Trophoblast cell (in vitro differentiated cells and primary cell): ENCODE measurements around the gene LRRC37A3. TPM values are rescaled to one million over a fixed set of nuclear protein-coding genes. Genes with fewer than 3 reads are reported as not detected.
A peak's percentile ranks its signal among the peaks of the same experiment; 100 is the strongest.
"Not testable (repeated sequence)": the region's sequence is repeated elsewhere in the genome, so short reads cannot be mapped to it uniquely, and the experiment has no call there.

Experiments used
- DNase-seq, 2 donors: peaks; one replicate each; pipeline ENCODE4 v3.0.0-alpha.2; 2016
- H2AFZ ChIP-seq: 2 replicates; pipeline ENCODE4 v1.6.1; 2013; ENCODE audit warnings: low read length, moderate library complexity, mild to moderate bottlenecking; ENCODE audit not compliant: insufficient read depth, poor library complexity
- H2AK5ac ChIP-seq: 2 replicates; pipeline ENCODE4 v1.6.1; 2013; ENCODE audit warnings: mild to moderate bottlenecking, low read length
- H2BK120ac ChIP-seq: 2 replicates; pipeline ENCODE4 v1.6.1; 2013; ENCODE audit warnings: low read length, mild to moderate bottlenecking, moderate library complexity; ENCODE audit not compliant: insufficient read depth, poor library complexity
- H2BK12ac ChIP-seq: 2 replicates; pipeline ENCODE4 v1.6.1; 2013; ENCODE audit warnings: mild to moderate bottlenecking, low read length, moderate library complexity
- H2BK5ac ChIP-seq: 2 replicates; pipeline ENCODE4 v1.6.1; 2013; ENCODE audit warnings: low read length, low read depth, moderate library complexity, mild to moderate bottlenecking; ENCODE audit not compliant: poor library complexity
- H3K14ac ChIP-seq: 2 replicates; pipeline ENCODE4 v1.6.1; 2013; ENCODE audit warnings: mild to moderate bottlenecking, low read length
- H3K18ac ChIP-seq: 2 replicates; pipeline ENCODE4 v1.6.1; 2013; ENCODE audit warnings: mild to moderate bottlenecking, low read length
- H3K23ac ChIP-seq: 2 replicates; pipeline ENCODE4 v1.6.1; 2013; ENCODE audit warnings: low read length
- H3K27ac ChIP-seq: 2 replicates; pipeline ENCODE4 v1.5.1; 2013; ENCODE audit warnings: low read depth, mild to moderate bottlenecking, inconsistent platforms, low read length, moderate library complexity
- H3K27me3 ChIP-seq: 2 replicates; pipeline ENCODE4 v1.6.1; 2013; ENCODE audit warnings: inconsistent platforms, mild to moderate bottlenecking, low read length, moderate library complexity; ENCODE audit not compliant: insufficient read depth
- H3K36me3 ChIP-seq, 2 experiments: 1 replicate in 1 of 2; 2 replicates in 1 of 2; pipeline ENCODE4 v1.6.1; 2013; ENCODE audit warnings: low read length in 2 of 2, mild to moderate bottlenecking in 2 of 2, moderate library complexity in 1 of 2; ENCODE audit not compliant: insufficient read depth in 2 of 2, control insufficient read depth in 1 of 2
- H3K4ac ChIP-seq: 2 replicates; pipeline ENCODE4 v1.6.1; 2013; ENCODE audit warnings: low read depth, mild to moderate bottlenecking, low read length, moderate library complexity
- H3K4me1 ChIP-seq, 2 experiments: 1 replicate in 1 of 2; 2 replicates in 1 of 2; pipeline ENCODE4 v1.6.1; 2013; ENCODE audit warnings: low read length in 2 of 2, mild to moderate bottlenecking in 2 of 2, moderate library complexity in 1 of 2; ENCODE audit not compliant: insufficient read depth in 2 of 2, control insufficient read depth in 1 of 2
- H3K4me2 ChIP-seq: 2 replicates; pipeline ENCODE4 v1.6.1; 2013; ENCODE audit warnings: inconsistent platforms, mild to moderate bottlenecking, low read length, moderate library complexity
- H3K4me3 ChIP-seq: 2 replicates; pipeline ENCODE4 v1.5.1; 2013; ENCODE audit warnings: mild to moderate bottlenecking, low read depth, low read length, inconsistent platforms
- H3K79me1 ChIP-seq: one replicate; pipeline ENCODE4 v1.6.1; 2013; ENCODE audit warnings: low read length
- H3K79me2 ChIP-seq: 2 replicates; pipeline ENCODE4 v1.6.1; 2013; ENCODE audit warnings: low read length, mild to moderate bottlenecking; ENCODE audit not compliant: control insufficient read depth, insufficient read depth, poor library complexity
- H3K9ac ChIP-seq: 2 replicates; pipeline ENCODE4 v1.6.1; 2013; ENCODE audit warnings: mild to moderate bottlenecking, low read length
- H3K9me3 ChIP-seq: 2 replicates; pipeline ENCODE4 v1.6.1; 2013; ENCODE audit warnings: low read depth, mild to moderate bottlenecking, control low read depth, inconsistent platforms, low read length; ENCODE audit not compliant: insufficient read depth
- H4K12ac ChIP-seq: 2 replicates; pipeline ENCODE4 v1.6.1; 2013; ENCODE audit warnings: low read depth, mild to moderate bottlenecking, low read length, moderate library complexity
- H4K8ac ChIP-seq: 2 replicates; pipeline ENCODE4 v1.6.1; 2013; ENCODE audit warnings: low read depth, mild to moderate bottlenecking, low read length, moderate library complexity
- H4K91ac ChIP-seq: one replicate; pipeline ENCODE4 v1.6.1; 2013; ENCODE audit warnings: low read depth, mild to moderate bottlenecking, low read length, moderate library complexity
- WGBS: extraction: QIAGEN DNeasy Blood & Tissue Kit; methylation state at CpG from one replicate; pipeline ENCODE4 v1.1.7; 2013; ENCODE audit warnings: missing lambda C conversion rate; ENCODE audit not compliant: insufficient read length, insufficient coverage; ENCODE audit errors: extremely low coverage; 5-methylcytosine and 5-hydroxymethylcytosine counted together
- polyA plus RNA-seq: library from polyadenylated mRNA; stranded (reverse); fragments of 200-250 nt; gene quantifications from 2 replicates; pipeline ENCODE4 v1.2.3, GENCODE V29; 2013

LRRC37A3 gene
- 5.6 and 6.7 TPM in 2 replicates for polyA plus RNA-seq

DNA sequence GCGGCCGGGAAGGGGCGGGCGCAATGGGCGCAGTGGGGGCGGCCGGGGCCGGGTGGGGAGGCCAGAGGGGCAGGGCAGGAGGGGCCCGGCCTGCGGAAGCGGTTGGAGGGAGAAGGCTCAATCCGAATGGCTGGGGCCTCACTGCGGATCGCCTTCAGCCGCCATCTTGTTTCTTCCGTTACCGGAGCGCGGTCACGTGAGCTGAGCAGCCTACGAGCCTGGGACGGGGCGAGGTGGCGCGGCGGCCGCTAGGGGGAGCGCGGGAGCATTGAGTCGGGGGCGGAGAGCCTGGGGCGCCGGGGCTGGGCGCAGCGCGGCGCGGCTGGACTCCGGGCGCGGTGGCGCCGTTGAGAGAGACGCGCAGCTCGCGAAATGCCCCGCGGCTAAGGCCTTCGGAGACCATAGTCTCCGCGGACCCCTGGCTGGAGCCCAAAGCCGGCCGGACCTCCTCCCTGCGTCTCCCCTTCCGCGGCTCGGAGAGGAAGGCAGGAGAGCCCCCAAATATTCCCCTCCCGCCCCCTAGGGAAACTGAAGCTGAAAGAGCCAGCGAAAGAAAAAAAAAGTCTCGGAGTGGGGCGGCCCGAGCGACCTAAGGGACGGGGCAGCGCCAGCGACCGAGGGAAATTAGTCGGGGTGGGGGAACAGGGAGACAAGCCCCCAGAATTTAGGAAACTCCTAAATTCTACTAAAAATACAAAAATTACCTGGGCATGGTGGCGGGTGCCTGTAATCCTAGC is at the start of gene LRRC37A3:
Gene LRRC37A3, minus strand, starts transcription at position 190 of the 737 bp plus-strand sequence. CDS start 22,221 bp downstream, outside the sequence.
- not testable (repeated sequence) for H3K27me3 ChIP-seq, H3K79me2 ChIP-seq, H3K36me3 ChIP-seq, H3K79me1 ChIP-seq, H2AK5ac ChIP-seq, H3K9me3 ChIP-seq, H3K4me1 ChIP-seq, H3K23ac ChIP-seq
- Histone ChIP-seq H3K18ac (peak within 1 kb of the TSS; percentile 93), H2AFZ (peak within 1 kb of the TSS; percentile 89), H4K91ac (peak within 1 kb of the TSS; percentile 94), H3K9ac (peak within 1 kb of the TSS; percentile 80), H3K27ac (peak within 1 kb of the TSS; percentile 92), H4K8ac (peak within 1 kb of the TSS; percentile 97), H4K12ac (peak within 1 kb of the TSS; percentile 91), H3K4me3 (peak within 1 kb of the TSS; percentile 78), H2BK5ac (peak within 1 kb of the TSS; percentile 90), H3K4me2 (peak within 1 kb of the TSS; percentile 87), H2BK120ac (peak within 1 kb of the TSS; percentile 80), H2BK12ac (peak within 1 kb of the TSS; percentile 71), H3K14ac (peak within 1 kb of the TSS; percentile 79), H3K4ac (peak within 1 kb of the TSS; percentile 95)
- DNase-seq: peak; percentile 94 to 95
- WGBS: no CpG with 5 or more reads among the region's 70 CpGs

DNA sequence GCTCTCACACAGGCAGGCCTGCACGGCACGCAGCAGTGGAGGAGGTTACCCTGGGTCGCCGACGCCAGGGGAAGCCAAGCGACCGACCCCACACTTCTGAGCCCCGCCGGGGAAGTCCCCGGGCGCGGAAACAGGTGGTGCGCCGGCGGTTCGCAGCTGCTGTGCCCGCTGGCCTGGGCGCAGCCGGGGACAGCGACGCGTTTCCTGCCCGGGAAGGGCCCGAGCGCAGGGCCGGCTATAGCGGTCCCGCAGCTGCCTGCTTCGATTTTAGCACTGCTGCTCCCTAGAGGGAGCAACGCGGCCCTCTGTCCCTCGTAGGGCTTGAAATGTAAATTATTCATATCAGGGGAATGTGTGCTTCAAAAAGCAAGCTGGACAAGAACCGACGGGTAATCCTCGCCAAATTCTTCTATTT is 46.6 kb upstream of the LRRC37A3 start:
- not testable (repeated sequence) for H3K23ac ChIP-seq, H3K27me3 ChIP-seq, H3K14ac ChIP-seq, H3K9me3 ChIP-seq, H2BK5ac ChIP-seq, H4K12ac ChIP-seq, H3K18ac ChIP-seq, H3K79me1 ChIP-seq, H3K4me1 ChIP-seq, H2BK12ac ChIP-seq, H4K91ac ChIP-seq, H2AK5ac ChIP-seq, H2BK120ac ChIP-seq, H3K36me3 ChIP-seq, H3K9ac ChIP-seq, H2AFZ ChIP-seq, H3K4ac ChIP-seq, H3K27ac ChIP-seq, H3K79me2 ChIP-seq
- peak overlapping the region; percentile 68 for H4K8ac ChIP-seq
- peak overlapping the region; percentile 51 for H3K4me3 ChIP-seq
- no CpG with 5 or more reads among the region's 35 CpGs for WGBS
- DNase-seq: peak; percentile 63 to 72
- peak overlapping the region; percentile 49 for H3K4me2 ChIP-seq

DNA sequence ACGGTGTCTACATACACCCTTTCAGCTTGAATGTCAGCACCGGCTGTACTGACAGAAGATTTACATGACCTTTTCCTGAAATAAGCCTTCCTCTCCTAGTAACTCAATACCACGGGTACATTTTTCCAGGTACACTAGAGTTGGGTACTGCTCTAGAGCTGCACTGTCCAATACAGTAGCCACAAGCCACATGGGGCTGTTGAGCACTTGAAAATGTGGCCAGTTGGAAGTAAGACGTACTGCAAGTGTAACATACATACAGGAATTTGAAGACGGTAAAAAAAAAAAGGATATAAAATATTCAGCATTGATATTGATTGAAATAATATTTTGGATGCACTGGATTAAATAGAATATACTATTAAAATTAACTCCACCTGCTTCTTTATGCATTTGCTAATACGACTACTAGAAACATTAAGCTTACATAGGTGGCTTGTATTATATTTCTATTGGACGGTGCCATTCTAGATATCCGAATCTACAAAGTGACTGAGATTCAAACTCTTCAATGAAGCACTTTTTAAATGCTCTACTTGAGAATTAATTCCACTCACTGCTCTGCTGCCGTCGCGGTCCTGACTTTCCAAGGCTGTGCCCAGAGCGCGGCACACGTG is 46.1 kb upstream of the LRRC37A3 start:
- H3K4me1 ChIP-seq, H3K9ac ChIP-seq, H2BK12ac ChIP-seq, H4K12ac ChIP-seq, H3K27ac ChIP-seq, H3K9me3 ChIP-seq, H2BK5ac ChIP-seq, H3K79me1 ChIP-seq, H3K36me3 ChIP-seq, H3K23ac ChIP-seq, H3K79me2 ChIP-seq, DNase-seq, H2AK5ac ChIP-seq, H3K27me3 ChIP-seq, H3K18ac ChIP-seq, H2BK120ac ChIP-seq, H4K91ac ChIP-seq, H3K4ac ChIP-seq, H2AFZ ChIP-seq, H3K14ac ChIP-seq: not testable (repeated sequence)
- Histone ChIP-seq H4K8ac (peak overlapping the region; percentile 68), H3K4me2 (peak overlapping the region; percentile 49), H3K4me3 (peak overlapping the region; percentile 51)
- WGBS: no CpG with 5 or more reads among the region's 14 CpGs

DNA sequence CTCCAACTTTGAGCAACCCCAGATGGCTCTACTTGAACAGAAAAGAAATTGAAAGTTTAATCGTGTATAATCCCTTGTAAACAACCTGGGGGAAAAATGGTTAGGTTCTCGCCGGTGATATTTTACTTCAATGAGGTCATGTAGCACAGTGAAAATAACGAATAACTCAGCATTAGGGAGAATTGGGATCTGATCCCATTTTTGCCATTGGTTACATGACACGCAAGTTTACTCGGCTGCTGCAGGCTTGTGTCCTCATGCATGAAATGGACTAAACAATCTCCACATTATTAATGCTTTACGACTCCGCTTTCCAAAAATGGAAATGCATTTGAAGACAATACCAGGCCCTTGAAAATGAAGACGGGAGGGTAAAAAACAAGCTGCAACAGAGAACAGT is 45.5 kb upstream of the LRRC37A3 start:
- Histone ChIP-seq H2AFZ (no peak overlapping the region), H3K27ac (no peak overlapping the region), H3K4ac (no peak overlapping the region), H3K14ac (no peak overlapping the region), H3K9me3 (no peaks in the 10 kb centered on the region), H2AK5ac (no peak overlapping the region), H2BK5ac (no peak overlapping the region), H3K18ac (no peak overlapping the region), H3K36me3 (no peaks in the 10 kb centered on the region), H3K9ac (no peak overlapping the region), H3K4me3 (no peak overlapping the region), H2BK120ac (no peak overlapping the region), H3K4me1 (no peaks in the 10 kb centered on the region), H2BK12ac (no peak overlapping the region), H4K12ac (no peak overlapping the region), H3K23ac (no peak overlapping the region), H3K79me2 (no peaks in the 10 kb centered on the region), H4K8ac (no peak overlapping the region), H3K27me3 (no peaks in the 10 kb centered on the region), H3K79me1 (no peaks in the 10 kb centered on the region), H4K91ac (no peak overlapping the region), H3K4me2 (no peak overlapping the region)
- WGBS: no CpG with 5 or more reads among the region's 9 CpGs
- no peak for DNase-seq
